Stimulated activated naive CD8-positive, alpha-beta T cell treated with anti-CD3 and anti-CD28 coated beads, Interleukin-15, Interleukin-2, amounts not matched to agents 100 U/mL and 50 U/mL, for 24 hours (primary cell): ENCODE data around the gene MTHFSD.

Experiments used
- ATAC-seq: fragments of 150-1000 bp; cut with Tn5 transposase; one replicate; pipeline ENCODE4 v1.10.0; 2021
- DNase-seq: peaks from one replicate; pipeline ENCODE4 v3.0.0; 2021

MTHFSD gene

GRCh38 chr16:86480444-86480843 lies 74.6 kb downstream of the MTHFSD start:
- DNase-seq (no peak), ATAC-seq (no peak)
